ENCODE data around the gene PTPRG. TPM values are rescaled to one million over a fixed set of nuclear protein-coding genes. Genes with fewer than 3 reads are reported as not detected.

PTPRG gene
- total and polyA plus RNA-seq, 4 donors, result 3.6 to 35.6 (median 8.1) TPM

DNA sequence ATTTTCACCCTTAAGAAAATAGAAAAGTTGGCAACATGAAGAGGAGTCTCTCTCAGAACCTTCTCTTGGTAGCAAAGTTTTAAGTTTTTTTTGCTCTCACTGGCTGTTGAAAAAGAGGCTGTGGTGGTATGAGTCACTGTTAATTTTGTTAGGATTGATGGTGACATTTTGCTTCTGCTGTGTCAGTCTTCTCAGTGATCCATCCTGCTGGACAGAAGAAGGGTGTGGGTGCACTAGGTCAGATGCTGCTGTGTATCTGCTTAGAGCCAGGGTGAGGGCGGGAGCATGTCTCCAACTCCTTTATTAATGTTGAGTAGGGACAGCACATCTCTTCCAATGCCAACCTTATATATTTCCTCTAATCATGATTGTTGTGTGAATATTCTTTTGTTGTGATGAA is 442.5 kb downstream of the PTPRG start:
- no peak overlapping the region for H3K27ac ChIP-seq (ENCODE audit: low read depth in 1 of 2, low read length in 2 of 2)
- DNase-seq (ENCODE audit: low spot score), result no peak
- H3K27me3 ChIP-seq (ENCODE audit: control insufficient read depth in 4 of 4, insufficient read depth in 4 of 4, low read length in 3 of 4), result no peaks in the 10 kb centered on the region
- H3K4me3 ChIP-seq (ENCODE audit: low read depth in 1 of 3, low read length in 3 of 3), result no peak overlapping the region
- peaks cover 0 to 6% (median 4%) of the 10 kb centered on the region in 4 donors for H3K36me3 ChIP-seq (ENCODE audit: control insufficient read depth in 4 of 4, insufficient read depth in 3 of 4, low read depth in 1 of 4, low read length in 3 of 4)
- H3K9me3 ChIP-seq (ENCODE audit: control insufficient read depth in 4 of 4, low read length in 3 of 4), result no peaks in the 10 kb centered on the region
- no peak for TF ChIP-seq TAF1 (conservative IDR thresholded peaks at IDR 0.05)
- TF ChIP-seq, protein P1, sequence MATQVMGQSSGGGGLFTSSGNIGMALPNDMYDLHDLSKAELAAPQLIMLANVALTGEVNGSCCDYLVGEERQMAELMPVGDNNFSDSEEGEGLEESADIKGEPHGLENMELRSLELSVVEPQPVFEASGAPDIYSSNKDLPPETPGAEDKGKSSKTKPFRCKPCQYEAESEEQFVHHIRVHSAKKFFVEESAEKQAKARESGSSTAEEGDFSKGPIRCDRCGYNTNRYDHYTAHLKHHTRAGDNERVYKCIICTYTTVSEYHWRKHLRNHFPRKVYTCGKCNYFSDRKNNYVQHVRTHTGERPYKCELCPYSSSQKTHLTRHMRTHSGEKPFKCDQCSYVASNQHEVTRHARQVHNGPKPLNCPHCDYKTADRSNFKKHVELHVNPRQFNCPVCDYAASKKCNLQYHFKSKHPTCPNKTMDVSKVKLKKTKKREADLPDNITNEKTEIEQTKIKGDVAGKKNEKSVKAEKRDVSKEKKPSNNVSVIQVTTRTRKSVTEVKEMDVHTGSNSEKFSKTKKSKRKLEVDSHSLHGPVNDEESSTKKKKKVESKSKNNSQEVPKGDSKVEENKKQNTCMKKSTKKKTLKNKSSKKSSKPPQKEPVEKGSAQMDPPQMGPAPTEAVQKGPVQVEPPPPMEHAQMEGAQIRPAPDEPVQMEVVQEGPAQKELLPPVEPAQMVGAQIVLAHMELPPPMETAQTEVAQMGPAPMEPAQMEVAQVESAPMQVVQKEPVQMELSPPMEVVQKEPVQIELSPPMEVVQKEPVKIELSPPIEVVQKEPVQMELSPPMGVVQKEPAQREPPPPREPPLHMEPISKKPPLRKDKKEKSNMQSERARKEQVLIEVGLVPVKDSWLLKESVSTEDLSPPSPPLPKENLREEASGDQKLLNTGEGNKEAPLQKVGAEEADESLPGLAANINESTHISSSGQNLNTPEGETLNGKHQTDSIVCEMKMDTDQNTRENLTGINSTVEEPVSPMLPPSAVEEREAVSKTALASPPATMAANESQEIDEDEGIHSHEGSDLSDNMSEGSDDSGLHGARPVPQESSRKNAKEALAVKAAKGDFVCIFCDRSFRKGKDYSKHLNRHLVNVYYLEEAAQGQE (IDR thresholded peaks at IDR 0.05), result no peak
- TF ChIP-seq GABPA (IDR thresholded peaks at IDR 0.05 in 1 of 2, conservative IDR thresholded peaks at IDR 0.05 in 1 of 2), result no peak
- H3K9ac ChIP-seq (ENCODE audit: low read depth in 1 of 2, low read length in 2 of 2), result no peak overlapping the region
- WGBS, result 100% methylated on average over 1 of the region's 1 CpG
- no peaks in the 10 kb centered on the region for H3K4me1 ChIP-seq (ENCODE audit: control insufficient read depth in 4 of 4, insufficient read depth in 4 of 4, low read length in 3 of 4)

DNA sequence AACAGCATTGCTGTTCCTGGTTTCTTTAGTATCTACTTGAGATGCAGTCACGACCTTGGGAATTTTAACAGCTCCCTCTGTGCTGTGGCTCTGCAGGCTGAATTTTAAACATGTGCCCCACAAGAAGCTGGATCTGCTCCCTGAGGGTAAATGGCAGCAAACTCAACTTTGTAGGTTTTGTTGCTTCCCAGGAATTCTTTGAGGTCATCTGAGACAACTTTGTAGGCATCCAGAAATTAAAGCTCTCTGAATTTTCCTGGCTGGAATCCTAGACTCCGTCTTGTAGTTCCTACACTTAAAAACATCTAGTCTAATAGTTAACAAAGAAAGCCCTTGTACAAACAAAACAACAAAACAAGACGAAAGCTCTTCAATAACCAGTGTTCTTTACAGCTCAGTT is 445.7 kb downstream of the PTPRG start:
- Histone ChIP-seq H3K36me3 (ENCODE audit: control insufficient read depth in 4 of 4, insufficient read depth in 3 of 4, low read depth in 1 of 4, low read length in 3 of 4) (peaks cover 0 to 6% (median 4%) of the 10 kb centered on the region in 4 donors), H3K4me1 (ENCODE audit: control insufficient read depth in 4 of 4, insufficient read depth in 4 of 4, low read length in 3 of 4) (no peaks in the 10 kb centered on the region), H3K27ac (ENCODE audit: low read depth in 1 of 2, low read length in 2 of 2) (no peak overlapping the region), H3K9ac (ENCODE audit: low read depth in 1 of 2, low read length in 2 of 2) (no peak overlapping the region), H3K27me3 (ENCODE audit: control insufficient read depth in 4 of 4, insufficient read depth in 4 of 4, low read length in 3 of 4) (no peaks in the 10 kb centered on the region), H3K9me3 (ENCODE audit: control insufficient read depth in 4 of 4, low read length in 3 of 4) (peaks cover 0 to 2% (median 0%) of the 10 kb centered on the region in 4 donors), H3K4me3 (ENCODE audit: low read depth in 1 of 3, low read length in 3 of 3) (no peak overlapping the region)
- no peak for TF ChIP-seq JUND (IDR thresholded peaks at IDR 0.05)
- no peak for TF ChIP-seq RXRA (IDR thresholded peaks at IDR 0.05)
- no peak for TF ChIP-seq TAF1 (conservative IDR thresholded peaks at IDR 0.05)
- TF ChIP-seq EGR1 (IDR thresholded peaks at IDR 0.05; ENCODE audit: low read depth in 2 of 2), result no peak
- no peak for TF ChIP-seq GABPA (IDR thresholded peaks at IDR 0.05 in 1 of 2, conservative IDR thresholded peaks at IDR 0.05 in 1 of 2)
- TF ChIP-seq, protein P2, sequence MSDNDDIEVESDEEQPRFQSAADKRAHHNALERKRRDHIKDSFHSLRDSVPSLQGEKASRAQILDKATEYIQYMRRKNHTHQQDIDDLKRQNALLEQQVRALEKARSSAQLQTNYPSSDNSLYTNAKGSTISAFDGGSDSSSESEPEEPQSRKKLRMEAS (IDR thresholded peaks at IDR 0.05), result no peak
- TF ChIP-seq FOXA1 (IDR thresholded peaks at IDR 0.05), result no peak
- no peak for TF ChIP-seq SP1 (IDR thresholded peaks at IDR 0.05)
- no peak for TF ChIP-seq YY1 (IDR thresholded peaks at IDR 0.05)
- TF ChIP-seq, protein P1 (IDR thresholded peaks at IDR 0.05), result no peak
- 80% methylated on average over 3 of the region's 3 CpGs for WGBS
- DNase-seq (ENCODE audit: low spot score), result no peak

DNA sequence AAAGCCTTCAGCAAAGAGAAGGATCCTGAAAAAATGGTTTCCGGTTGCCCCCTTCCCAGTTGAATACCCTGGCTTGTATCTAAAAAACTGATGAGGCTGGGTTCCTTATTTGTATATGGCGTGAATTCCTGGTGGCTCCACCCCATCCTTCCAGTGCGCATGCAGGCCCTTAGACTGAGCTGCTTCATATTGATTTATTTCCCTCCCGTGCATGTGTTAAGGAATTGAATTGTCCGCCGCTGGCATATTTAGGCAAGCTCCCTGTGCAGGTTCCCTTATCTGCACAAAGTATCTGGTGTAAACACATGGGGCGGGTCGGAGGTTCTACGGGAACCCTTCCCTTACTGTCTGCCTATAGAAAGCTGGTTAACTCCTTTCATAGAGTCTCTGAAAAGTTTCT is 449.6 kb downstream of the PTPRG start:
- no peak overlapping the region for H3K9ac ChIP-seq (ENCODE audit: low read depth in 1 of 2, low read length in 2 of 2)
- no peaks in the 10 kb centered on the region for H3K4me1 ChIP-seq (ENCODE audit: control insufficient read depth in 4 of 4, insufficient read depth in 4 of 4, low read length in 3 of 4)
- no peaks in the 10 kb centered on the region for H3K36me3 ChIP-seq (ENCODE audit: control insufficient read depth in 4 of 4, insufficient read depth in 3 of 4, low read depth in 1 of 4, low read length in 3 of 4)
- no peak overlapping the region for H3K27ac ChIP-seq (ENCODE audit: low read depth in 1 of 2, low read length in 2 of 2)
- no peak overlapping the region for H3K4me3 ChIP-seq (ENCODE audit: low read depth in 1 of 3, low read length in 3 of 3)
- DNase-seq (ENCODE audit: low spot score), result no peak
- WGBS, result 94% methylated on average over 9 of the region's 9 CpGs
- no peaks in the 10 kb centered on the region for H3K27me3 ChIP-seq (ENCODE audit: control insufficient read depth in 4 of 4, insufficient read depth in 4 of 4, low read length in 3 of 4)
- H3K9me3 ChIP-seq (ENCODE audit: control insufficient read depth in 4 of 4, low read length in 3 of 4), result peaks cover 0 to 2% (median 0%) of the 10 kb centered on the region in 4 donors
- TF ChIP-seq, protein P3, sequence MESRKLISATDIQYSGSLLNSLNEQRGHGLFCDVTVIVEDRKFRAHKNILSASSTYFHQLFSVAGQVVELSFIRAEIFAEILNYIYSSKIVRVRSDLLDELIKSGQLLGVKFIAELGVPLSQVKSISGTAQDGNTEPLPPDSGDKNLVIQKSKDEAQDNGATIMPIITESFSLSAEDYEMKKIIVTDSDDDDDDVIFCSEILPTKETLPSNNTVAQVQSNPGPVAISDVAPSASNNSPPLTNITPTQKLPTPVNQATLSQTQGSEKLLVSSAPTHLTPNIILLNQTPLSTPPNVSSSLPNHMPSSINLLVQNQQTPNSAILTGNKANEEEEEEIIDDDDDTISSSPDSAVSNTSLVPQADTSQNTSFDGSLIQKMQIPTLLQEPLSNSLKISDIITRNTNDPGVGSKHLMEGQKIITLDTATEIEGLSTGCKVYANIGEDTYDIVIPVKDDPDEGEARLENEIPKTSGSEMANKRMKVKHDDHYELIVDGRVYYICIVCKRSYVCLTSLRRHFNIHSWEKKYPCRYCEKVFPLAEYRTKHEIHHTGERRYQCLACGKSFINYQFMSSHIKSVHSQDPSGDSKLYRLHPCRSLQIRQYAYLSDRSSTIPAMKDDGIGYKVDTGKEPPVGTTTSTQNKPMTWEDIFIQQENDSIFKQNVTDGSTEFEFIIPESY (IDR thresholded peaks at IDR 0.05), result no peak
- TF ChIP-seq, protein P2 (IDR thresholded peaks at IDR 0.05), result no peak
- TF ChIP-seq RXRA (IDR thresholded peaks at IDR 0.05), result no peak
- TF ChIP-seq, protein P1 (IDR thresholded peaks at IDR 0.05), result no peak

All from liver (tissue), 9 donors.